ENCODE measurements around the gene SLC37A3. TPM values are rescaled to one million over a fixed set of nuclear protein-coding genes. Genes with fewer than 3 reads are reported as not detected.

The SLC37A3 gene
- total RNA-seq, 1 experiment from 2014 or later: 52.7 TPM

- Histone ChIP-seq H3T11ph (ENCODE audit: low read length) (no peak overlapping the region), H3K9ac (ENCODE audit: extremely low read depth, insufficient read length, low read length) (no peak overlapping the region), H3K27ac (ENCODE audit: insufficient read length, low read depth, low read length) (no peak overlapping the region), H3K4me1 (ENCODE audit: insufficient read depth, low read length) (no peaks in the 10 kb centered on the region), H3K23ac (ENCODE audit: insufficient read length, low read depth, low read length) (no peak overlapping the region), H2BK120ac (ENCODE audit: low read depth, low read length, poor library complexity, severe bottlenecking) (no peak overlapping the region), H3K79me1 (ENCODE audit: insufficient read depth, low read depth, low read length, poor library complexity, severe bottlenecking) (no peaks in the 10 kb centered on the region), H3K27me3 (ENCODE audit: insufficient read depth, low read length) (no peaks in the 10 kb centered on the region), H3K4ac (ENCODE audit: low read depth, low read length) (no peak overlapping the region), H3K23me2 (ENCODE audit: insufficient read length, low read depth, low read length, poor library complexity, severe bottlenecking) (no peaks in the 10 kb centered on the region), H2BK5ac (ENCODE audit: insufficient read length, low read length) (no peak overlapping the region), H2BK20ac (ENCODE audit: low read depth, low read length, poor library complexity, severe bottlenecking) (no peak overlapping the region), H2AK5ac (ENCODE audit: insufficient read length, low read length) (no peak overlapping the region), H4K5ac (ENCODE audit: insufficient read length, low read depth, low read length) (no peak overlapping the region), H3K4me2 (ENCODE audit: insufficient read depth, insufficient read length, low read length) (no peak overlapping the region), H2AFZ (ENCODE audit: low read length) (no peak overlapping the region), H3K14ac (ENCODE audit: insufficient read depth, low read length) (no peak overlapping the region), H3K18ac (ENCODE audit: insufficient read length, low read depth, low read length) (no peak overlapping the region), H3K79me2 (ENCODE audit: insufficient read depth, low read length) (no peaks in the 10 kb centered on the region), H4K20me1 (ENCODE audit: control insufficient read depth, insufficient read depth, insufficient read length) (no peaks in the 10 kb centered on the region), H2BK15ac (ENCODE audit: low read depth, low read length) (no peak overlapping the region), H3K56ac (ENCODE audit: insufficient read length, low read depth, low read length) (no peak overlapping the region), H4K91ac (ENCODE audit: insufficient read length, low read depth, low read length) (no peak overlapping the region), H3K9me3 (ENCODE audit: control insufficient read depth, low read depth, low read length) (no peaks in the 10 kb centered on the region), H2BK12ac (ENCODE audit: insufficient read length, low read depth, low read length) (no peak overlapping the region), H4K8ac (replicated peaks; ENCODE audit: insufficient read length, low read depth, low read length) (no peak overlapping the region)
- no peak for TF ChIP-seq CTCF (conservative IDR thresholded peaks at IDR 0.05)
- no peak overlapping the region for H3K4me3 Mint-ChIP-seq
- no peaks in the 10 kb centered on the region for H3K9me3 Mint-ChIP-seq
- 0 out of 4 replicates have a peak, but pooled peaks cover 0 to 3% of the 10 kb centered on the region in 2 experiments for H3K4me1 Mint-ChIP-seq
- no peak for DNase-seq
- WGBS (ENCODE audit: extremely low coverage, insufficient read length, low lambda C conversion rate): no CpG with 5 or more reads among the region's 8 CpGs
- no peaks in the 10 kb centered on the region for H3K27me3 Mint-ChIP-seq (ENCODE audit: low read depth)
- peak overlapping the region in 1 of 3 experiments; percentile 63; a peak in 1 of 7 replicates for H3K27ac Mint-ChIP-seq
- H3K36me3 Mint-ChIP-seq (ENCODE audit: insufficient read depth in 1 of 3, low read depth in 3 of 3): peaks cover 4 to 25% (median 11%) of the 10 kb centered on the region in 3 experiments; a peak in 5 of 7 replicates
Measured at GRCh38 chr7:140417456-140418155, 19.3 kb upstream of the SLC37A3 start.

Data from H9 (cell line).